ENCODE data around the gene RASA3. TPM values are rescaled to one million over a fixed set of nuclear protein-coding genes. Genes with fewer than 3 reads are reported as not detected.

The RASA3 gene
- total and polyA plus RNA-seq, 2 of the 8 experiments (the other 6 are each of a cell fraction or from before 2014, with no cell fraction given) = 7.5 to 21.9 TPM

DNA sequence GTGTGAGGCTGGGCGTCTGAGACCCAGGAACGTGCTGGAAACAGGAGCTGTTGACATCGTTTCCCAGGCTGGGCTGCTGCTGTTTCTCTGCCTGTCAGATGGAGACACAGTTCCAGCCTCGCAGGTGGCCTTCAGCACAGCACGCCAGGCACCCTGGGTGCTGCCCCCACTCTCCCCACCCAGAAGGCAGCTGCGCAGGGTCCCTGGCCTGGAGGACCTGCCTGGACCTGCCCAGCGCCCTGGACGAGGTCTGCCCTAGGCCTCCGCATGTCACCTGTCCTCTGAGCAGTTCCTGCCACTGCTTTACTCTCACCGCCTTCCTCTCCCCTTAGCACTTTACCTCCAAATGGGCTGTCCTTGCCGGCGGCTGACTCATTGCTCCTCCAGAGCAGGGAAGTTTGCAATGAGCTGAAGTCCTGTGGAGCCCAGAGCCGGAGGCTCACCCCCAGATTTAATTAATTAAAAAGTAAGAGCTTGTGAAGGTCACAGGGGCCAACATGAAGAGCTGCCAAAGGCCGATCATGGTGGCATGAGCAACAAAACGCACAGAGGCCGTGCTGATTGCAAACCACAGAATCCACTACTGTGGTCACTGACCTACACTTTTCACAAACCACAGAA, 190.7 kb downstream of the RASA3 start:
- WGBS, 2 experiments (ENCODE audit: extremely low coverage in 1 of 2, insufficient coverage in 1 of 2, insufficient read length in 1 of 2, insufficient replicate concordance in 2 of 2, low coverage in 1 of 2, low lambda C conversion rate in 2 of 2, missing lambda C conversion rate in 1 of 2) = 88% methylated on average over 16 of the region's 16 CpGs; no CpG with 5 or more reads in 1 of the 2 experiments
- H4K5ac ChIP-seq (ENCODE audit: insufficient read length, low read depth, low read length) = no peak overlapping the region
- ChIA-PET CTCF (ENCODE audit: partially characterized antibody) (no interaction called here), POLR2A (ENCODE audit: partially characterized antibody) (interaction anchor here (0.6 kb wide), 1 partner anchor 32 kb away, joined by 3 read pairs; no protein-coding TSS in a partner anchor)
- DNase-seq (ENCODE audit: low read depth in 1 of 2, low spot score in 2 of 2) (no peak), FAIRE-seq (no peak)
- H2BK15ac ChIP-seq (ENCODE audit: low read length) = no peak overlapping the region
- H2BK5ac ChIP-seq (ENCODE audit: low read depth, low read length) = 0 out of 2 replicates have a peak overlapping the region, but pooled peaks have one; percentile 35
- no peaks in the 10 kb centered on the region for H3K36me3 ChIP-seq (ENCODE audit: control insufficient read depth in 2 of 4, insufficient read depth in 4 of 4, low read length in 3 of 4)
- TF ChIP-seq JUND (IDR thresholded peaks at IDR 0.05; ENCODE audit: low read length) (no peak), TAF7 (optimal IDR thresholded peaks at IDR 0.05; ENCODE audit: borderline replicate concordance, low read depth, low read length) (no peak), RBBP5 (IDR thresholded peaks at IDR 0.05; ENCODE audit: borderline replicate concordance, low read depth, low read length) (no peak), BRCA1 (IDR thresholded peaks at IDR 0.05; ENCODE audit: low read depth, low read length) (no peak), TBP (IDR thresholded peaks at IDR 0.05; ENCODE audit: low read depth, low read length) (no peak)
- TF ChIP-seq, protein P1, sequence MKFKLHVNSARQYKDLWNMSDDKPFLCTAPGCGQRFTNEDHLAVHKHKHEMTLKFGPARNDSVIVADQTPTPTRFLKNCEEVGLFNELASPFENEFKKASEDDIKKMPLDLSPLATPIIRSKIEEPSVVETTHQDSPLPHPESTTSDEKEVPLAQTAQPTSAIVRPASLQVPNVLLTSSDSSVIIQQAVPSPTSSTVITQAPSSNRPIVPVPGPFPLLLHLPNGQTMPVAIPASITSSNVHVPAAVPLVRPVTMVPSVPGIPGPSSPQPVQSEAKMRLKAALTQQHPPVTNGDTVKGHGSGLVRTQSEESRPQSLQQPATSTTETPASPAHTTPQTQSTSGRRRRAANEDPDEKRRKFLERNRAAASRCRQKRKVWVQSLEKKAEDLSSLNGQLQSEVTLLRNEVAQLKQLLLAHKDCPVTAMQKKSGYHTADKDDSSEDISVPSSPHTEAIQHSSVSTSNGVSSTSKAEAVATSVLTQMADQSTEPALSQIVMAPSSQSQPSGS (IDR thresholded peaks at IDR 0.05; ENCODE audit: low read length) = no peak
- no peak overlapping the region for H3K14ac ChIP-seq (ENCODE audit: insufficient read length)
- no peak overlapping the region for H3K4me3 ChIP-seq (ENCODE audit: extremely low read depth in 1 of 4, insufficient read depth in 2 of 4, low read depth in 3 of 4, low read length in 4 of 4)
- H3K4me2 ChIP-seq (ENCODE audit: insufficient read depth in 1 of 2, low read depth in 2 of 2, low read length in 2 of 2) = no peak overlapping the region
- H3K4ac ChIP-seq (replicated peaks; ENCODE audit: insufficient read length, low read depth, low read length) = no peak overlapping the region
- H4K91ac ChIP-seq (replicated peaks; ENCODE audit: insufficient read length, low read length) = no peak overlapping the region
- no peak overlapping the region for H2AK5ac ChIP-seq (ENCODE audit: low read depth, low read length)
- no peaks in the 10 kb centered on the region for H3K4me1 ChIP-seq (replicated peaks in 1 of 4; ENCODE audit: control insufficient read depth in 3 of 4, insufficient read depth in 4 of 4, low read length in 3 of 4)
- H3K79me2 ChIP-seq (ENCODE audit: control insufficient read depth in 1 of 2, insufficient read depth in 2 of 2, low read length in 2 of 2) = no peaks in the 10 kb centered on the region
- H3K18ac ChIP-seq (ENCODE audit: extremely low read depth, low read length) = no peak overlapping the region; the same call in 1 of the 2 replicates
- H3K23me2 ChIP-seq (ENCODE audit: low read depth, low read length) = no peaks in the 10 kb centered on the region
- no peak overlapping the region for H2BK12ac ChIP-seq (ENCODE audit: low read depth, low read length)
- H2BK120ac ChIP-seq (replicated peaks; ENCODE audit: low read depth, low read length) = no peak overlapping the region
- peaks cover 0 to 2% of the 10 kb centered on the region in 2 experiments for H4K20me1 ChIP-seq (replicated peaks in 1 of 2; ENCODE audit: control insufficient read depth in 1 of 2, insufficient read depth in 2 of 2, low read length in 2 of 2)
- no peaks in the 10 kb centered on the region for H3K9me3 ChIP-seq (ENCODE audit: insufficient read depth in 2 of 2, low read depth in 1 of 2, low read length in 1 of 2)
- no peak overlapping the region for H3K9ac ChIP-seq (replicated peaks in 1 of 4; ENCODE audit: extremely low read depth in 1 of 4, low read depth in 3 of 4, low read length in 3 of 4)
- no peaks in the 10 kb centered on the region; a peak in 1 of 7 replicates for H3K27me3 ChIP-seq (replicated peaks in 1 of 4; ENCODE audit: control insufficient read depth in 3 of 4, extremely low read depth in 1 of 4, insufficient read depth in 3 of 4, low read length in 3 of 4)
- no peak overlapping the region for H3K56ac ChIP-seq (replicated peaks; ENCODE audit: insufficient read length, low read depth, low read length)
- 0 out of 2 replicates have a peak overlapping the region, but pooled peaks have one; percentile 0 for H2BK20ac ChIP-seq (ENCODE audit: low read length)
- no peaks in the 10 kb centered on the region for H3K79me1 ChIP-seq (ENCODE audit: low read depth, low read length)
- H4K8ac ChIP-seq (ENCODE audit: extremely low read depth, insufficient read depth, low read length) = no peak overlapping the region
- no peak overlapping the region for H3K23ac ChIP-seq (ENCODE audit: insufficient read length)
- no peak overlapping the region for H2AFZ ChIP-seq (ENCODE audit: low read length)
- H3K27ac ChIP-seq (ENCODE audit: low read depth, low read length) = no peak overlapping the region
